CD4-positive, alpha-beta T cell treated with Interleukin-2 at 100 ng/mL for 4 hours (primary cell): ENCODE results near the gene KMO.

Experiments used
- DNase-seq: peaks from one replicate; pipeline ENCODE4 v3.0.0-alpha.2; 2020; ENCODE audit warnings: low spot score

KMO gene

DNA sequence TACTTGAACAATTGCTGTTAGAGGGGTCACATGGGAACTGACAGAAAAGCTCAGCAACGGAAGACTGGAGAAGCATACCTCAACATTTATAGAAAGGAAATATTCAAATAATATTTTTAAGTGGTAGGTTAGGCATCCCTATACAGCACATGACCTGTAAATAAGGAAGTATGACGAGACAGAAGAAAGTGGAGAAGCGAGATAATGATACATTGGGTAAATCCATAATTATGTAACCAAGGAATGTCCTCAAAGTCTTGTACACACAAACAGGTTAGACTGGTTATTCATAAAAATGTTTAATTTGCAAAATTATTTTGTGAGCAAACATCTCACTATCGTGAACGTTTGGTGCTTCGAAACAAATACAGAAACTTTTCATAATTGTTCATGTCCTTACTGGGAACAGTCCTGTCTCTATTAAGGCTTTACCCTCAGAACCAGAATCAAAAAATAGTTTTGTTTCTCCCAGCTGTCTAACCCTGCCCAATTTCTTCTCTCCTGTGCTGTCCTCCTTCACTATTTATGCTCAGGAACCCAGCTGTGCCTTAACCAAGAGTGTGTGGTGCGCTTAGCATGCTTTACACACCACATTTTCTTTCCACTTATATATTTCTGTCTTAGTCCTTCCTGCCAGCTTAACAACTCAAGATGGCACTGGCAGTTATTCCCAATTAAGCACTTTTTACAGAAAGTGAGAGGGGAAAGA is 10.2 kb downstream of the KMO start:
- DNase-seq: no peak

- DNase-seq: no peak
Observed at GRCh38 chr1:241548008-241548407, 15.8 kb downstream of the KMO start.

- no peak for DNase-seq
Observed at GRCh38 chr1:241550318-241550717, 18.1 kb downstream of the KMO start.

DNA sequence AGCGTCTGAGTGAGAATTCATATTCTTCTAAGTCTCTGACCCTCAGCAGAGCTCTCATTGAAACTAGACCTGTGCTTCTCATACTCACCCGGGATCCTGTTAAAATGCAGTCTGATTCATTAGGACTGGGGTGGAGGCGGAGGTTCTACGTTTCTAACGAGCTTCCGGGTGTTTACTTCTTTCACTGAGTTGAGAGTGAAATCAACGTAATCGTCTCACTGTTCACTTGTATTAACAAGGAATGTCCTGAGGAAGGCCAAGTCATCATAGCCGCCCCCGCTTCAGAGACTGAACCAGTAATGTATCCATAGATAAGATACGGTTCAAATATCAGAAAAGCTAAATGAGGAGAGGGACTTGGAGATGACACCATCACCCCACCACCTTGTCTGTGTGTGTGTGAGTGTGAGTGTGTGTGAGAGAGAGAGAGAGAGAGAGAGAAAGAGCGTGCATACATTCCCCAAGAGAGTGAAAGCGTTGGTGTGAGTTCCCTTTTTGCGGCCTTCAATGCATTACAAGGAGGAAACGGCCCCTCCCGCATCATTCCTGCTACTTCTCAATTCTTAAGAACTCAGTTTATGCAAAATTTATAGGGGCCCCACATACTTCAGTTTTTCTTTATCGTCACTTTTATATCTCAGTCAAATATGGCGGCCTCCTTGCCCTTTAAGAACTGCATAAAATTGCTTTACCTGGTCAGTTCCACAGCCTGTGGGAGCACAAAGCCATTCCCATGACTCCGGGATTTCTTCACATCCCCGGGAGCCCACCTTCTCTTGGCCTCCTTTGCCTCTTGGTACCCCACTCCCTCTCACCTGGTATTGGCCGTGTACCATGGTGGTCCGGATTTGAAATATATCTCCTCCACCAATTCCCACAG is 19.8 kb downstream of the KMO start:
- peak; percentile 52 for DNase-seq

DNA sequence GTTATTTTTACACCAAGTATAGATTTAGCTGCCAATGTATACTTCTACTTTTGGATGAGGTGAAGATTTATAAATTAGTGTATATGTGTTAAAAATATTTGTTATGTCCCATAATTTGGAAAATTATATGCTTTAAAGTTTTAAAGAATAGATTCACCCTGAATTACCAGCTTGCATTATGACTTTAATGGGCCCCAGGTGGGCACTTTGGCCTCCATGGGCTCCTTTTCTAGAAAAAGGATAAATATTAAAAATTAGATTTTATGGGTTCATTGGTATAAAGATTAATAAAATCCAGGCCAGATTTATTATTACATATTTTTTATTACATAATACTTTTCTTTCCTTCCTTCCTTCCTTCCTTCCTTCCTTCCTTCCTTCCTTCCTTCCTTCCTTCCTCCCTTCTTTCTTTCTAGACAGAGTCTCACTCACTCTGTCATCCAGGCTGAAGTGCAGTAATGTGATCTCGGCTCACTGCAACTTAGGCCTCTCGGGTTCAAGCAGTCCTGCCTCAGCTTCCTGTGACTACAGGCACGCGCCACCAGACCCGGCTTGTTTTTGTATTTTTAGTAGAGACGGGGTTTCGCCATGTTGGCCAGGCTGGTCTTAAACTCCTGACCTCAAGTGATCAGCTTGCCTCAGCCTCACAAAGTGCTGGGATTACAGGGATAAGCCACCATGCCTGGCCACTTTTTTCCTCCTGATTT is 21.9 kb downstream of the KMO start:
- no peak for DNase-seq

DNA sequence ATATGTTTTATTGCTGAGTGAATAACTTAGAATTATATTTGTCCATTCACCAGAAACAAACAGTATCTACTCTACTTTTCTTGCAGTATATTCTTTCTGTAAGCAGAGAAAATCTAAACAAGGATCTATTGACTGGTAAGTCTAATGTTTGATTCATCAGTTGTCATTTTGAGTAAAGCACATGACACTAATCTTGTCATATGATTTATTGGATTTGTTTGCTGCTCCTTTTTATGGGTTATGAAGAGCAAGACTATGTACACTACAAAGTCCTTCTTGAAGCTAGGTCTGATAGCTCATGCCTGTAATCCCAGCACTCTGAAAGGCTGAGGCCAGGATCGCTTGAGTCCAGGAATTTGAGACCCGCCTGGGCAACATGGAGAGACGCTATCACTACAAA is 23.3 kb downstream of the KMO start:
- no peak for DNase-seq

- DNase-seq: no peak
Observed at GRCh38 chr1:241557031-241557430, 24.9 kb downstream of the KMO start.

DNA sequence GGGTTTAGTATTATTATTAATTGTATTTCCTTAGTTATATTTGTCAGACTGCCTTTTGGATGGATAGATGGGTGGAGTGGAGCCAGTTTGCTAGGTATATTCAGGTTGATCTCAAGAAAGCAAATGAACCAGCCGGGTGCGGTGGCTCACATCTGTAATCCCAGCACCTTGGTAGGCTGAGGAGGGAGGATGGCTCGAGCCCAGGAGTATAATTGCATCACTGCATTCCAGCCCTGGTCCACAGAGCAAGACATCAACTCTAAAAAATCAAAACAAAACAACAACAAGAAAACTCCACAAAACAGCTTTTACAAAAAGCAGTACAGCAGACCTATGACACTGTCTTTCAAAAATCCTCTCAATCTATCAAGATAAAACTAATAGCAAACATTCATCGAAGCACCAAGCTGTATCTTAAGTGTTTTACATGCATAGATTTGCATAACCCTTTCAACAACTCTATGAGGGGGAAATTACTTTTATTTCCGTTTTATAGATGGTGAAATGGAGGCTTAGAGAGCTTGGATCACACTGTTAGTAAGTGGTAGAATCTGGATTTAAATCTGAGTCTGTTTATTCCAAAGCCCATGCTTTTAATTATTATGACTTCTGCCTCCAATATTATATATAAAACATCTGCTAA is 25.5 kb downstream of the KMO start:
- DNase-seq: no peak

GRCh38 chr1:241560146-241560848 is 28.1 kb downstream of the KMO start:
- no peak for DNase-seq

DNA sequence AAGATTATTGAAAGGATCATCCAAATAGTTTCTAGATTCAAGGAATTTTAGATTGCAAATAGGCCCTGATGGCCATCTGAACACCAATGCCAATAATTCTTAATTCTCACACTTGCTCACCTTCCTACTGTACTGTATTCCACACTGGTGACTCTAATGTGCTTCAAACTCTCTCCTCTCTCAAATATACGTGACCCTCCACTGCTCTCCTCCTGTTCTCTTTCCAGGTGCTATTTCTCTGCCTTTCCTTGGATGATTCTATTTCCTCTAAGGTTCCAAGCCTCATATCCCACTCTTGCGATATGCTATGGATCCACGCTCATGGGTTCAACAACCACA is 28.6 kb downstream of the KMO start:
- DNase-seq: no peak

DNA sequence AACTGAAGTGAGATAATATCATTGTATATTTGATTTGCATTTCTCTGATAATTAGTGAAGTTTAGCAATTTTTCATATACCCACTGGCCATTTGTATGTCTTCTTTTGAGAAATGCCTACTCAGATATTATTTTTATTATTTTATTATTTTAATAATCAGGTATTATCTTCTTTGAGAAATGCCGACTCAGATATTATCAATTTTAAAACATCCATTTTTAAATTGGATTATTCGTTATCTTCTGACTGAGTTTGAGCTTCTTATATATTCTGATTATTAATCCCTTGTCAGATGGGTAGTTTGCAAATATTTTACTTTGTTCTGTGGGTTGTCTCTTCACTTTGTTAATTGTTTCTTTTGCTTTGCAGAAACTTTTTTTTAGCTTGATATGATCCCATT is 37.7 kb downstream of the KMO start:
- no peak for DNase-seq

DNA sequence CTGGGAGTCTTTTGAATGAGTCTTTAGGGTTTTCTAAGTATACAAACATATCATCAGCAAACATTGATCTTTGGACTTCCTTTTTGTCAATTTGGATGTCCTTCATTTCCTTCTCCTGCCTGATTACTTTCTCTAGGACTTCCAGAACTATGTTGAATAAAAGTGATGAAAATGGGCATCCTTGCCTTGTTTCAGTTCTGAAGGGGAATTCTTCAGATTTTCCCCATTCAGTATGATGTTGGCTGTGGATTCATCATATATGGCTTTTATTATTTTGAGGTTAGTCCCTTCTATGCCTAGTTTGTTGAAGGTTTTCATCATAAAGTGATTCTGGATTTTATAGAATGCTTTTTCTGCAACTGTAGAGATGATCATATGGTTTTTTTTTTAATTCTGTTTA is 42.0 kb downstream of the KMO start:
- no peak for DNase-seq

DNA sequence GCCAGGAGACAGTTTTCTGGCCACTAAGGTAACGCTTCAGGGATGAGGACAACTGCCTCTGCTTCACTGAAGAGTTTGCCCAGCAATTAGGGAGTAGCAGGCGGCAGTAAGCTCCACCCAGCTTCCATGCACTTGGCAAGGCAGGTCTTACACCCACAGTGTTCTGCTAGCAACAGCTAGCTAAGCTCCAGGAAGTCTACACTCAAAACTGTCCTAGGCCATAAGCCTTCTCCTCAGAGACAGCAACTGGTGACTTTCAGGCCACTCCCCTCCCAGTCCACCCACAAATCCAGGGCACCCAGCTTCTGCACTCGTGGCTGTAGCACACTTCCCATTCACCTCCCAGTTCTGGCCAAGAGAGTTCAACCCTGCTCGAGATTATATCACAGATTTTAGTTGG is 47.3 kb downstream of the KMO start:
- DNase-seq: no peak

- DNase-seq: no peak
Observed at GRCh38 chr1:241582921-241583321, 50.7 kb downstream of the KMO start.

GRCh38 chr1:241586905-241587512 is 54.8 kb downstream of the KMO start:
- no peak for DNase-seq

DNA sequence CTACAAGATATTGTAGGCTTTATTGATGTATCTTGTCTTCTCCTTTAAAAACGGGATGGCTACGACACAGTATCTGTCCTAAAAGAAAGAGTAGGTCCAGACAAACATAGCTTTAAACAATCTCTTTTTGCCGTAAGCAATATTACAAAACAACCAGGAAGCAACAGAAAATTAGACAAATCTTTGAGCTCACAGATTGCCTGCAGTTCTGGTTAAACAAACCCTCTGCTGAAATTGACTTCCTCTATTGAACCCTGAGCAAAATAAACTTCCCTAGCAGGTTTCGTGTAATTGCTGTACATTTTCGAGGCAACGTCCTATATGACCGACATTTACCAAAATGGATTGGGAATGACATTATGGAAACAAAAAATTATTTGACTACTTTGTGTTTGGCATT is 57.3 kb downstream of the KMO start:
- no peak for DNase-seq

GRCh38 chr1:241590719-241591118 is 58.5 kb downstream of the KMO start:
- no peak for DNase-seq

DNA sequence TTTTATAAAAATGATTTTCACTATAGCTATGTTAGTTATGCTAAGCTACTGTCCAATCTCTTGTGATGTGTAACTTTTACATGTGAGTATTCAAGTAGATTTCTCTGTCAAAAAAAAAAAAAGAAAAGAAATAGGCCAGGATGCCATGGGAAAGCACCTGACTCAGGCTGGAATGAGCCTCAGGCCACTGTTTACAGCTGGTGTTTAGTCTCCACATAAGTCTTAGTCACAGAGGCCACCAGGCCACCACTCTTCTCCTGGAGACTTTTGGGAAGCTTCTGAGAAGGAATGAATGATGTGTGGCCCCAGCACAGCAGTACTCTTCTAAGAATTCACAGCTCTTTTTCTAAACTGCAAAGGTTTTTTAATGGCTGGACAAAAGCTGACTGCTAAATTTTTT is 59.1 kb downstream of the KMO start:
- no peak for DNase-seq

- DNase-seq: no peak
Observed at GRCh38 chr1:241591736-241592135, 59.6 kb downstream of the KMO start.

GRCh38 chr1:241592273-241592958 is 60.2 kb downstream of the KMO start:
- DNase-seq: no peak

DNA sequence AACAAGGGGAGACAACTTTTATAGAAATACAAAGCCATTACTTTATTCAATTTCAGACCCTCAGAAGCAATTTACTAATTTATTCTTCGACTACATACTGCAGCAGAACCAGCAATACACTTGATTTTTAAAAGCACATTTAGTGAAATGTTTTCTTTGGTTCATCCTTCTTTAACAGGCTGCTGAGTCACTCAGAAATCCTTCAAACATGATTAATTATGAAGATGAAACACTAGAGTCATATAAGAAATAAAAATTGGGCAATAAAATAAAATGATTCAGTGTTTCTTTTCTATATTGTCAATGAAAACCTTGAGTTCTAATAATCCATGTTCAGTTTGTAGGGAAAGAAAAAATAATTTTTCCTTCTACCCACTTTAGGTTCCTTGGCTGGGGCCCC is 61.0 kb downstream of the KMO start:
- no peak for DNase-seq
